Measurements from ENCODE around the gene CATSPERZ.

CATSPERZ gene

DNA sequence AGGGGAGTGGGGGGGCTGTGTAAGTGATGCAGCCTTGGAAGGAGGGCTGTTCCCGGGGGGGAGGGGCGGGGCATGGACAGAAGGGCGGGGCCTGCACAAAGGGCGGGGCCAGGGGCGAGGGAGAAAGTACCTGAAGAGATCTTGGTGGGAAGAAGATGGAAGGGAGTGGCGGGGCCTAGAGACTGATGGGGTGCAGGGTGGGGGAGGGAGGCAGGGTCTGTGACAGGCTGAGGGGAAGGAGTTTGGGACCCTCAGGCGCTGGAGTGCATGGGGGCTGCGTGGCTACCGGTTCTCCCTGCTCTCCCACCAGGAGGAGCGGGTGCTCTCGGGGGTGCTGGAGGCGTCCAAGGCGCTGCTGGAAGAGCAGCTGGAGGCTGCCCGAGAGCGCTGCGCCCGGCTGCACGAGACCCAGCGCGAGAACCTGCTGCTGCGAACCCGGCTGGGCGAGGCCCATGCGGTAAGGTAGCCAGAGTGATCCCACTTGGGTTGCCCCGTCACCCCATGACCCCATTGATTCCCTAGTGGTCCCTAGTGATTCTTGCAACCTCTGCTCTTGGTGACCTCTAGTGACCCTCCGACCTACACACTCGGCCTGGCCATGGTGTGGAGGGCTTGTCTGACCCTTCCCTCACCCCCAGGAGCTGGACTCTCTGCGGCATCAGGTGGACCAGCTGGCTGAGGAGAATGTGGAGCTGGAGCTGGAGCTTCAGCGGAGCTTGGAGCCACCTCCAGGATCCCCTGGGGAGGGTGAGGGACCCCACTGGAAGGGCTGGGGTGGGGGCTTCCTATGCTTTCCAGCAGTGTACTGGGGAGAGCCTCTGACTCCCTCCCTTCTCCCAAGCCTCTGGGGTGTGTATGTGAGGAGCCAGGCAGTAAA, 42.9 kb downstream of the CATSPERZ start:
- DNase-seq = no peak

GRCh38 chr11:64343767-64344559, 43.8 kb downstream of the CATSPERZ start:
- DNase-seq = no peak

- no peak for DNase-seq
Measured at GRCh38 chr11:64344787-64345186, 44.6 kb downstream of the CATSPERZ start.

DNA sequence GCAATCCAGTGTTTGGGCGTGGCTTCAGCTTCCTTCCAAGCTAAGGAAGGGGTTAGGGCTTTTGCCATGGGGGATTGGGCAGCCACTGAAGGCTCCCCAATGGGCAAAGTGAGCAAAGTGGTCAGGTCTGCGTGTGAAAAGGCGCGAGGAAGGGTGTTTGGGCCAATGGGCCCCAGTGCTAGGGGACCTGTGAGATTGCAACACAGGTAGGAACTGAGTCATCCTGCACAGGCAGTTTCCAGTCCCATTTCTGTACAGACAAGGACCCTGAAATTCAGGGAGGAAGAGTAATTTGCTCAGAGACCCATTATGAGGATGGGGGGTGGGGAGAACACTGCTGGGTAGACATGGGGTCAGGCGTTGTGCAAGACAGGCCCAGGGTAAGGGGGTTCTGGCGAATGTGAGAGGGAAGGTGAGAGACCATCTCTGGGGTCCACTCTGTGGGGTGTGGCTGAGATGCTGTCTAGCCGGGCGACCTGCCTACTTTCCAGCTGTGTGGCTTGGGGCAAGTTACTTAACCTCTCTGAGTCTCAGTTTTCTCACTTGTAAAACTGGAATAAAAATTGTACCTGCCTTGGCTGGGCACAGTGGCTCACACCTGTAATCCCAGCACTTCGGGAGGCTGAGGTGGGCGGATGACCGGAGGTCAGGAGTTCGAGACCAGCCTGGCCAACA, 47.2 kb downstream of the CATSPERZ start:
- no peak for DNase-seq

DNA sequence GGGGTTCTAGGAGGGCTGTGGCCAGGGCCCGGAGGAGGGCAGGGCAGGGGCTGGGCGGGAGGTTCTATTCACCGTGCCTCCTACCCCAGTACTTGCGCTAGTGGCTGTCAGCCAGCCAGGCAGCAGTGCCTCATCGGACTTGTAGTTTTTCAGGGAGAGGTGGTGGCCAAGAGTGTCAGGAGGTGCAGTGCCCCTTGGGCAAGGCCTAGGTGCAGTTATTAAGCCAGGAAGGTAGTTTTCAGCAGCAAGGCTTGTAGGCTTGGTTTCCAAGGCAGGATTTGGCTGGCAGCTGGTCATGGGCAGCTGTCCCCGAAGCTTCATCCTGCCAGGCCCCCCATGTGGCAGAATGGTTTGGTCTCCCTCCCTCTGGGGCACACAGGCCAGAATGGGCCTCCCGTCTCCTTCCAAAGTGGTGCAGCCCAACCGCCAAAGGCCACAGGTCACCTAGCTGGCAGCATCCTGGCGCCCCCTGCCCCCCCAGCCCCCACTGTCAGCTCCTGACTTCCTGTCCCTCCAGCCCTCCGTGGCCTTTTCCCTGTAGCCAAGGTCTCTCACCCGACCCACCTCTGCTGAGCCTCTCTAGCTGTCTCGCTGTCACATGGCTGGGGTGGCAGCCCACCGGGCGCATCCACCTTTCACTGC, 48.3 kb downstream of the CATSPERZ start:
- DNase-seq = no peak

DNA sequence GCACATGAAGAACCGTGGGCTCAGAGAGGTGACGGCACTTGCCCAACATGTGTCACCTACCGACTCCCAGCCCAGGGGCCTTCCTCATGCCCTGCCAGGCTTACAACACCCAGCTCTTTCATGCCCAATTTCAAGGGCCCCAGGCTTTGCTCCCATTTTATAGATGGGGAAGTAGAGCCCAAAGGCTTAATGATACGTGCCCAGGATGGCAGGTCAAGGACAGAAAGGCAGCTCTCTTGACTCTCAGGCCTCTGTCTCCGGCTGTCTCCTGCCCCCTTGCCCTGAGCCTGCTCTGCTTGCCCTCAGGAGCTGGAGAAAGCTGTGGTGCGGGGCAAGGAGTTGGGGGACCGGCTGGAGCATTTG, 48.8 kb downstream of the CATSPERZ start:
- no peak for DNase-seq

- DNase-seq = no peak
Measured at GRCh38 chr11:64349404-64349803, 49.2 kb downstream of the CATSPERZ start.

DNA sequence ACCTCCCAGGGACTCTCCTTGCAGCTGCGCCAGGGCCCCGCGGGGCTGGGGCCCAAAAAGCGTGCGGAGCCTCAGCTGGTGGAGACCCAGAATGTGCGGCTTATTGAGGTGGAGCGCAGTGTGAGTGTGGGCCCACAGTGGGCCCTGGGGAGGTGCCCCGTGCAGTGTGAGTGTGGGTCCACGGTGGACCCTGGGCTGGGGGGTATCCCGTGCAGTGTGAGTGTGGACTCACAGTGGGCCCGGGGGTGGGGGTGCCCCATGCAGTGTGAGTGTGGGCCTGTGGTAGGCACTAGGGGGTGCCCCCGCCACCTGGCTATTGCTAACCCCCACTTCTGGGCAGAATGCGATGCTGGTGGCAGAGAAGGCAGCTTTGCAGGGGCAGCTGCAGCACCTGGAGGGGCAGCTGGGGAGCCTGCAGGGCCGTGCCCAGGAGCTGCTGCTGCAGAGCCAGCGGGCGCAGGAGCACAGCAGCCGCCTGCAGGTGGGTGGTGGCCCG, 51.0 kb downstream of the CATSPERZ start:
- no peak for DNase-seq

DNA sequence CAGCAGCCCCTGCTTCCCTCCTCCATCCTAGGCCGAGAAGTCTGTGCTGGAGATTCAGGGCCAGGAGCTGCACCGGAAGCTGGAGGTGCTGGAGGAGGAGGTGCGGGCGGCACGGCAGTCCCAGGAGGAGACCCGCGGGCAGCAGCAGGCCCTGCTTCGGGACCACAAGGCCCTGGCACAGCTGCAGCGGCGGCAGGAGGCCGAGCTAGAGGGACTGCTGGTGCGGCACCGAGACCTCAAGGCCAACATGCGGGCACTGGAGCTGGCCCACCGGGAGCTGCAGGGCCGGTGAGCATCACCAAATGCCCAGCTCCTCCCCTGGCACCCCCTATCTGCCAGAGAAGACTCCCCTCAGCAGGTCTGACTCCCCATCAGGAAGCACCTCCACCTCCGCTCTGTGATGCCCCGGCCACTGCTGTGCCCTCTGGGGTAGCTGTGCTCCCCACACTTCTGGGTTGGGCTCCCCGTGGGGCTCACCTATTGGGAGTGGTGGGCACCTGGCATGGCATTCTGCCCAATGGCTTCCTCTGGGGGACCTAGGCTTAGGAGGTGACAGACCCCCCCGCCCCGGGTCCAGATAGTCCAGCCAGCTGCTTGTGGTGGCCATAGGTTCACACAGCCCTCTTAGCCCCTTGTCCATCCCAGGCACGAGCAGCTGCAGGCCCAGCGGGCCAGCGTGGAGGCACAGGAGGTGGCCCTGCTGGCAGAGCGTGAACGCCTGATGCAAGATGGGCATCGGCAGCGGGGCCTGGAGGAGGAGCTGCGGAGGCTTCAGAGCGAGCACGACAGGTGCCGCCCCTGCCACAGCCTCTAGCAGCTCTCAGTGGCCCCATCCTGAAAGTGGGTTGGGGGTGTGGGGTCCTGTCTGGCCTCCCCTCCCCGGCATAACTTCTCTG, 52.2 kb downstream of the CATSPERZ start:
- no peak for DNase-seq

DNA sequence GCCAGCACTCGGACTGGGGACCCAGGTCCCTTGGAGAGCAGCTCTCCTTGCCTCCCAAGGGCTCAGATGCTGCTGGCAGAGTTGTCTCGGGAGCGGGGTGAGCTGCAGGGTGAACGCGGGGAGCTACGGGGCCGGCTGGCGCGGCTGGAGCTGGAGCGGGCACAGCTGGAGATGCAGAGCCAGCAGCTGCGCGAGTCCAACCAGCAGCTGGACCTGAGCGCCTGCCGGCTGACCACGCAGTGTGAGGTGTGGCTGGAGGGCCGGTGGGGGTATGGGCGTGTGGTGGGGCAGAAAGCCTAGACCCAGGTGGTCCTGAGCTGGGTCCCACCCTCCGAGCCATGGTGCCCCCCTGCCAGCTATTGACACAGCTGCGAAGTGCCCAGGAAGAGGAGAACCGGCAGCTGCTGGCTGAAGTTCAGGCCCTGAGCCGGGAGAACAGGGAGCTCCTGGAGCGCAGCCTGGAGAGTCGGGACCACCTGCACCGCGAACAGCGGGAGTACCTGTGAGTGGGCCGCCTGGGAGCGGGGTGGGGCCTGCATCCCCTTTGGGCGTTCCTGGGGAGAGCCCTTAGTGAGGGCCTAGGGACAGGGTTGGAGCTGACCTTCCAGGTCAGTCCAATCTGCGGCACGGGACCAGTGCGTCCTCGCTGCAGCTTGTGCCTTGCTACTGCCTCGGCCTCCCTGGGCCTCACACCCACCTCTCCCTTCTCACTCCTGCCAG, 53.0 kb downstream of the CATSPERZ start:
- no peak for DNase-seq

- no peak for DNase-seq
Measured at GRCh38 chr11:64353715-64354506, 53.8 kb downstream of the CATSPERZ start.

Data from activated CD8-positive, alpha-beta memory T cell treated with anti-CD3 and anti-CD28 coated beads, Interleukin-2, amount 50 U/mL, for 4 hours (primary cell).